DND-41 (cell line): ENCODE measurements around the gene RTN4RL2.
A peak's percentile ranks its signal among the peaks of the same experiment; 100 is the strongest.

Source experiments
- ATAC-seq: fragments of 200-7000 bp; cut with Tn5 transposase; 3 replicates; pipeline ENCODE4 v1.9.1; 2021; ENCODE audit warnings: low read depth; ENCODE audit not compliant: insufficient read depth
- DNase-seq: peaks from one replicate; pipeline ENCODE4 v3.0.0-alpha.2; 2020
- H2AFZ ChIP-seq: 2 replicates; pipeline ENCODE4 v1.6.0; 2012; ENCODE audit warnings: low read depth, low read length
- H3K27ac ChIP-seq: 2 replicates; pipeline ENCODE4 v1.5.1; 2012; ENCODE audit warnings: low read length, inconsistent platforms
- H3K27me3 ChIP-seq: fragments of 200-600 bp; sonication (generic); 2 replicates; pipeline ENCODE4 v1.6.0; 2012; ENCODE audit warnings: low read length, mild to moderate bottlenecking, inconsistent platforms; ENCODE audit not compliant: insufficient read depth, poor library complexity
- H3K36me3 ChIP-seq: 2 replicates; pipeline ENCODE4 v1.5.1; 2012; ENCODE audit warnings: low read length, inconsistent platforms; ENCODE audit not compliant: insufficient read depth
- H3K4me1 ChIP-seq: 2 replicates; pipeline ENCODE4 v1.5.1; 2012; ENCODE audit warnings: mild to moderate bottlenecking, low read length; ENCODE audit not compliant: insufficient read depth
- H3K4me2 ChIP-seq: 2 replicates; pipeline ENCODE4 v1.6.0; 2012; ENCODE audit warnings: mild to moderate bottlenecking, moderate library complexity, low read length, inconsistent platforms; ENCODE audit not compliant: insufficient read depth
- H3K4me3 ChIP-seq, 2 experiments: fragments of 200-600 bp in 1 of 2; shearing (Covaris generic) in 1 of 2; 2 replicates each; pipeline ENCODE4 v1.5.1; 2012 to 2016; ENCODE audit warnings: inconsistent platforms in 2 of 2, low read length in 2 of 2, mild to moderate bottlenecking in 2 of 2, low read depth in 1 of 2, moderate library complexity in 1 of 2
- H3K79me2 ChIP-seq: 2 replicates; pipeline ENCODE4 v1.6.0; 2012; ENCODE audit warnings: low read length, inconsistent platforms; ENCODE audit not compliant: insufficient read depth
- H3K9ac ChIP-seq: 2 replicates; pipeline ENCODE4 v1.6.0; 2012; ENCODE audit warnings: low read depth, mild to moderate bottlenecking, inconsistent platforms, low read length, moderate library complexity
- H3K9me3 ChIP-seq: 2 replicates; pipeline ENCODE4 v1.5.1; 2012; ENCODE audit warnings: low read length, moderate library complexity, mild to moderate bottlenecking, inconsistent platforms; ENCODE audit not compliant: insufficient read depth, severe bottlenecking
- H4K20me1 ChIP-seq: 2 replicates; pipeline ENCODE4 v1.6.0; 2012; ENCODE audit warnings: low read length; ENCODE audit not compliant: insufficient read depth
- EZH2 ChIP-seq: IDR thresholded peaks from 3 replicates; pipeline ENCODE4 v1.6.1; 2012; ENCODE audit warnings: borderline replicate concordance, low read depth, mild to moderate bottlenecking, moderate library complexity, low read length, inconsistent platforms; ENCODE audit not compliant: severe bottlenecking
- TF ChIP-seq, protein P1 (sequence below): IDR thresholded peaks from 2 replicates; pipeline ENCODE4 v1.5.1; 2012; ENCODE audit warnings: borderline replicate concordance, low read length, moderate library complexity, mild to moderate bottlenecking; ENCODE audit not compliant: poor library complexity, severe bottlenecking; ENCODE audit errors: extremely low read depth

RTN4RL2 gene

DNA sequence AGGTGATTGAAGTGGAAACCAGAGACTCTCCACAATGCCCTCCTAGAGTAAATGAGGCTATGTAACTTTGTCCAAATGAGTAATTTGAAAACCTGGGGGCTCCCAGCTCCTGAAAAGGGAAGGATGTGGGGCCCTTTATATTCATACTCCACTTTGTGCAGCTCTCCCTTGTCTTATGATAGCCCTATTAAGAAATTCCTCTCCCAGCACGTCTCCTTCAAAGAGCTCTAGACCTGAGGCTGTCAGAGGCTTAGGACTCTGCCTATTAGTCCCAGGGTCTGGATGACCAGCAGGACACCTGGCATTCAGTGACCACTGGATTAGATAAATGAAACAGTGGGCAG is 53.1 kb downstream of the RTN4RL2 start:
- H3K4me3 ChIP-seq = no peak overlapping the region
- H3K4me2 ChIP-seq = no peak overlapping the region
- no peak overlapping the region for H3K27ac ChIP-seq

DNA sequence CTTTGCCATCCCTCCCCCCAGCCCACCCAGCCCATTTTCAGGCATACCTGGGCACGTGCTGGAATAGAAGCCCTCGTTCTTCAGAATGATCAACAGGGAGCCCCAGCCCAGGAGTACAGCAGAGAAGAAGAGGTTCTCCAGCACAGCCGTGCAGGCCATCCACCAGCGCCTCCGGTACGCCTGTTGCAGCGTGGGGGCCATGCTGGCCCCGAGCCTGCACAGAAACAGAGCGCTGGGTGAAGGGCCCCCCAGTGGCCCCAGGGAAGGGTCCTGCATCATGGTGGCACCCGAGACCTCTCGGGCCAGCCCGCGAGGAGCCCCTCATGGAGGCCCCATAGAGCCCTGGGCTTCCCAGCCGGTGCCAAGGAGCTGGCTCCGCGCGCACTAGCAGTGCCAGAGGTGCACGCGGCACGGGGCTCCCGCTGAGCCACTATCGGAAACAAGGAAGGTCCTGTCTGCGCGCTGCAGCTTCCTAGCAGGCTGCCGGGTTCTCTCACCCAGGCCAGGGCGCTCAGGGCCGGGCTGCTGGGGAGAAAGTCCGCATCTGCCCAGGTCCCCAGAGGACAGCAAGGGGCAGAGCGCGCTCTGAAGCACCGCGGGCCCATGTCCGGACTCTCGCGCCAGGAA is 53.7 kb downstream of the RTN4RL2 start:
- H2AFZ ChIP-seq = peak overlapping the region; percentile 96
- no peaks in the 10 kb centered on the region for H4K20me1 ChIP-seq
- DNase-seq = no peak
- peak overlapping the region; percentile 74 for H3K9ac ChIP-seq
- no peak for TF ChIP-seq EZH2
- TF ChIP-seq, protein P1, sequence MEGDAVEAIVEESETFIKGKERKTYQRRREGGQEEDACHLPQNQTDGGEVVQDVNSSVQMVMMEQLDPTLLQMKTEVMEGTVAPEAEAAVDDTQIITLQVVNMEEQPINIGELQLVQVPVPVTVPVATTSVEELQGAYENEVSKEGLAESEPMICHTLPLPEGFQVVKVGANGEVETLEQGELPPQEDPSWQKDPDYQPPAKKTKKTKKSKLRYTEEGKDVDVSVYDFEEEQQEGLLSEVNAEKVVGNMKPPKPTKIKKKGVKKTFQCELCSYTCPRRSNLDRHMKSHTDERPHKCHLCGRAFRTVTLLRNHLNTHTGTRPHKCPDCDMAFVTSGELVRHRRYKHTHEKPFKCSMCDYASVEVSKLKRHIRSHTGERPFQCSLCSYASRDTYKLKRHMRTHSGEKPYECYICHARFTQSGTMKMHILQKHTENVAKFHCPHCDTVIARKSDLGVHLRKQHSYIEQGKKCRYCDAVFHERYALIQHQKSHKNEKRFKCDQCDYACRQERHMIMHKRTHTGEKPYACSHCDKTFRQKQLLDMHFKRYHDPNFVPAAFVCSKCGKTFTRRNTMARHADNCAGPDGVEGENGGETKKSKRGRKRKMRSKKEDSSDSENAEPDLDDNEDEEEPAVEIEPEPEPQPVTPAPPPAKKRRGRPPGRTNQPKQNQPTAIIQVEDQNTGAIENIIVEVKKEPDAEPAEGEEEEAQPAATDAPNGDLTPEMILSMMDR = no peak
- H3K9me3 ChIP-seq = no peaks in the 10 kb centered on the region
- peaks cover 28% of the 10 kb centered on the region for H3K4me1 ChIP-seq
- peaks cover 23% of the 10 kb centered on the region for H3K27me3 ChIP-seq
- H3K4me3 ChIP-seq = peak overlapping the region in 1 of 2 experiments; percentile 97; a peak in 2 of 4 replicates
- ATAC-seq = no peak
- no peaks in the 10 kb centered on the region for H3K36me3 ChIP-seq
- no peaks in the 10 kb centered on the region for H3K79me2 ChIP-seq
- H3K27ac ChIP-seq = no peak overlapping the region
- peak overlapping the region; percentile 89 for H3K4me2 ChIP-seq

More for the DNA sequence above, 53.1 kb downstream of the RTN4RL2 start:
- no peaks in the 10 kb centered on the region for H4K20me1 ChIP-seq
- H3K36me3 ChIP-seq = no peaks in the 10 kb centered on the region
- no peak for TF ChIP-seq EZH2
- TF ChIP-seq, protein P1 = no peak
- ATAC-seq (no peak), DNase-seq (no peak)
- peaks cover 28% of the 10 kb centered on the region for H3K4me1 ChIP-seq
- H3K9ac ChIP-seq = no peak overlapping the region
- no peaks in the 10 kb centered on the region for H3K79me2 ChIP-seq
- H3K9me3 ChIP-seq = no peaks in the 10 kb centered on the region
- H3K27me3 ChIP-seq = peaks cover 23% of the 10 kb centered on the region
- no peak overlapping the region for H2AFZ ChIP-seq

DNA sequence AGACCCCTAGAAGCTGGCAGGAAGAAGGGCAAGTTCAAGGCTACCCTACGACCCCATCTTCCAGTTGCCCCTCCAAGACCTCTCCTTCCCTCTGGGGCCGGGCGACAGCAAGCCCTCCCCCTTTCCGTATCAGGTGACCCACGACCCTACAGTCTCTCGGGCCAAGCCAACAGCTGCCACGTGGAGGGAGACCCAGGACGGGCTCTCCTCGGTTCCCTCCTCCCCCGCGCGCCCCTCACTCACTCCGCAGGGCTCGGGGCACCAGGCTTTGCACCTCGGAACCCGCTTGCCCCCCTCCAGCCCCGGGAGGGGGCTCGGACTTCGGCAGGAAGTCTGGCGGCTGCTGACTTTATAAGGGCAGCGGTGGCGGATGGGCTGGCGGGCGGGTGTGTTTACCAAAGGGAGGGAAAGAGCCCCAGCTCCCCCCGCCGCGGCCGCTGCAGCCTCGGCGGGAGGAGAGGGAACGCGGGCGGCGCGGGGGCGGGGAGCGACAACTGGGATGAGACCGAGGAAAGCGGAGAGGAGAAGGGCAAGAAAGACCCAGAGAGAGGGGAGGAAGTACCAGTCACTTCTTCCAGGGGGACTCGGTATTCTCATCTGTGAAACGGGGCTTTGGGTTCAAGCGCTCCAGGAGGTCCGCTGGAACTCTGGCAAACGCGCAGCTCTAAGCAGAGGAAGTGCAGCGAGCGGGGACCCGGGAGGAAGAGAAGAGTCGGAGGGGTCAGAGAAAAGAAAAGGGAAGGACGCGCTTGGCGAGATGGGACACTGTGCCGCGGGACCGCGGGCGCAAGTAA is 54.4 kb downstream of the RTN4RL2 start:
- ATAC-seq (peak; percentile 64), DNase-seq (peak; percentile 67)
- peak overlapping the region; percentile 89 to 97 for H3K4me3 ChIP-seq
- no peaks in the 10 kb centered on the region for H4K20me1 ChIP-seq
- H3K79me2 ChIP-seq = no peaks in the 10 kb centered on the region
- peak overlapping the region; percentile 74 for H3K9ac ChIP-seq
- H3K27me3 ChIP-seq = peaks cover 23% of the 10 kb centered on the region
- peaks cover 28% of the 10 kb centered on the region for H3K4me1 ChIP-seq
- H3K27ac ChIP-seq = peak overlapping the region; percentile 65; the same call in 1 of the 2 replicates
- H3K9me3 ChIP-seq = no peaks in the 10 kb centered on the region
- peak overlapping the region; percentile 96 for H2AFZ ChIP-seq
- TF ChIP-seq EZH2 = no peak
- TF ChIP-seq, protein P1 = no peak
- no peaks in the 10 kb centered on the region for H3K36me3 ChIP-seq
- peak overlapping the region; percentile 89 for H3K4me2 ChIP-seq
